Right atrium auricular region (tissue), 2 donors: ENCODE results near the gene STEAP1B. TPM values are rescaled to one million over a fixed set of nuclear protein-coding genes. Genes with fewer than 3 reads are reported as not detected.
"Not testable (repeated sequence)": the region's sequence is repeated elsewhere in the genome, so short reads cannot be mapped to it uniquely, and the experiment has no call there.

Experiments used
- DNase-seq: peaks from one replicate; pipeline ENCODE4 v3.0.0-alpha.2; 2019; ENCODE audit warnings: low spot score
- H3K27ac ChIP-seq, 2 donors: fragments of 200-600 bp; sonication (generic); 1 replicate in 1 of 2; 2 replicates in 1 of 2; pipeline ENCODE4 v1.5.1; 2016 to 2019
- H3K27me3 ChIP-seq, 2 donors: fragments of 200-600 bp; sonication (generic); one replicate each; pipeline versions ENCODE4 v1.5.1 to v1.6.0; 2017 to 2019
- H3K36me3 ChIP-seq: fragments of 200-600 bp; sonication (generic); one replicate; pipeline ENCODE4 v1.5.1; 2016
- H3K4me1 ChIP-seq, 2 donors: fragments of 200-600 bp; sonication (generic); one replicate each; pipeline versions ENCODE4 v1.5.1 to v1.6.0; 2017 to 2019
- H3K4me3 ChIP-seq, 2 donors: fragments of 200-600 bp; sonication (generic); 1 replicate in 1 of 2; 2 replicates in 1 of 2; pipeline ENCODE4 v1.5.1; 2017 to 2019; ENCODE audit warnings: mild to moderate bottlenecking in 1 of 2, moderate library complexity in 1 of 2
- H3K9me3 ChIP-seq, 2 donors: fragments of 200-600 bp; sonication (generic); one replicate each; pipeline ENCODE4 v1.5.1; 2019
- CTCF ChIP-seq, 2 donors: fragments of 200-600 bp; sonication (generic); IDR thresholded peaks; one replicate each; pipeline ENCODE4 v1.5.1; 2019; ENCODE audit warnings: antibody characterized with exemption in 2 of 2
- total RNA-seq, 2 donors: library from RNA; depleted of rRNA; stranded (reverse); fragments of >200 nt; gene quantifications; one replicate each; pipeline ENCODE4 v1.1.0, GENCODE V29; 2016

The STEAP1B gene
- under 1 TPM in 1 of 2 donors, not detected in 1; 0.39 TPM for total RNA-seq

DNA sequence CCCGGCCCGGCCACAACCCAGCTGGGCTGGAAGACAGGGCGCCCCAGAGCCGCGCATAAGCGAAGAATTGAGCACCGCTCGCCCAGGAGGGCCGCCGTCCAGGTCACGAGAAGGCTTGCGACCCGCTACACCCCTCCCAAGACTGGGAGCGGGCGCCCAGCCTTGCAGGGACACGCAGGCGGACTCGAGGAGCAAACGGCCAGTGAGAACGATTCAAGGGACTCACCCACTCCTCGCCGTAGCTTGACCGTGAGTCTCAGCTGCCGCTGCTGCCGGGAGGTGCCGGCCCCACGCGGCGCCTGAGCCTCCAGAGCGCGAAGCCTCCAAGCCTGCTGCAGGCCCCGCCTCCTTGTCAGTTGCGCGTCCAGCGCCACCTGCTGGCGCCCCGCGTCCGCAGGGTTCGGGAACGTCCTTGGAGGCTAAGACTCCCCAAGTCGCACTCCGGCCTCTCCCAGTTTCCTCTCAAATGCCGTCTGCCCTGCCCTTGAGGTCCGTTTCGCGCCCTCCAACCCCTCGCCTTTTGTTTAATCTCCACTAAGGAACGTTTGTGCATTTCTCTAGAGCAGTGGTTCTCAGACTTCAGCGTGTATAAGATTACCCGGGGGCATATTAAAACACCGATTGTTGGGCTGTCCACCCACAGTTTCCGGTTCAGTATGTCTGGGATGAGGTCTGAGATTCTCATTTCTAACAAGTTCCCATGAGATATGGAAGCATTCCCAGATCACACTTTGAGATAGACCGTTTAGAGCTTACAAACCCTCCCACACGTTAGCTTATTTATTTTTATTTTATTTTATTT lies at the start of gene STEAP1B:
TSS of gene STEAP1B (minus strand) at position 301 of the 802 bp plus-strand sequence. CDS start 5,333 bp downstream, outside the sequence.
- H3K9me3 ChIP-seq, H3K27ac ChIP-seq, H3K27me3 ChIP-seq, H3K4me1 ChIP-seq, H3K36me3 ChIP-seq: not testable (repeated sequence)
- TF ChIP-seq CTCF (IDR thresholded peaks at IDR 0.05): peak; percentile 69 to 83
- H3K4me3 ChIP-seq: peak within 1 kb of the TSS; percentile 2 to 39
- peak; percentile 89 for DNase-seq

GRCh38 chr7:22549051-22549450 lies 49.1 kb upstream of the STEAP1B start:
- Histone ChIP-seq H3K36me3 (no peaks in the 10 kb centered on the region), H3K4me1 (peaks cover 0 to 13% of the 10 kb centered on the region in 2 donors), H3K27me3 (peaks cover 10 to 14% of the 10 kb centered on the region in 2 donors), H3K27ac (no peak overlapping the region), H3K4me3 (no peak overlapping the region), H3K9me3 (no peaks in the 10 kb centered on the region)
- DNase-seq: no peak
- TF ChIP-seq CTCF (IDR thresholded peaks at IDR 0.05): no peak

DNA sequence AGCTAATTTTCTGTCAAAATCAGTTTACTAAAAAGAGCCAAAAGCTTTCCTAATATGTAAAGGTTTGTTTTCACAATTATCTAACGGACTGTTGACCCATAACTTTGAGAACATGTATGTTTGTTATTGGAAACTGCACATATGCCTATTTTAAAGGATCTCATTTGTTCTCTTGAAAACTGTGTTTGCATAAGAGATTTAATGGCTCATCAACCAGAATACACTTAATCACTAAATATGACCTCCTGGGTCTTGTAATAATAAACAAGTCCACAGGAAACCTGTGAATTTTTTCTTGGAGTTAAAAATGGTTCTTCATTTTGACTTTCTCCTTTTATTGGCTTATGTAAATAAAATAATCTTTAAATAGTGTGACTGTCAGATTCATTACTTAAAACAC lies 48.3 kb upstream of the STEAP1B start:
- H3K36me3 ChIP-seq: no peaks in the 10 kb centered on the region

DNA sequence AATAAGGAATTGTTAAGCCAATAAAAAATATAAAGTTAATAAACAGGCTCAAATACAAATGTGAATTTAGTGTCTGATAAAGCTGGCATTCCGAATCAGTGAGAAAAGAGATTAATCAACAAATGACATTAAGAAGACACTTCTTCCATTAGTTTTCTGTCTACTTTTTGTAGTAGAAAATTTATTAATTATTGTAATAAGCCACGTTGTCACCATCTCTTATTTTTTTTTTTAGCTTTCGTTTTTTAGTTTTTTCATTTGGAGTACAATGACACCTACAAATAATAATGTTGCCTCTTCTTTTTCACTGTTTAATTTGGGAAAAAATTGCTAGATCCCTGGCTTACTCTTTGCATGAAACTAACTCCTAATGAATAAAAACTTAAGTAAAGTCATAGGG lies 46.8 kb upstream of the STEAP1B start:
- H3K27ac ChIP-seq: no peak overlapping the region
- H3K9me3 ChIP-seq: no peaks in the 10 kb centered on the region
- H3K27me3 ChIP-seq: peaks cover 10 to 14% of the 10 kb centered on the region in 2 donors
- H3K4me3 ChIP-seq: no peak overlapping the region
- DNase-seq: no peak
- H3K4me1 ChIP-seq: peaks cover 0 to 13% of the 10 kb centered on the region in 2 donors
- no peak for TF ChIP-seq CTCF (IDR thresholded peaks at IDR 0.05)
- H3K36me3 ChIP-seq: no peaks in the 10 kb centered on the region

More for the DNA sequence above, 48.3 kb upstream of the STEAP1B start:
- no peak overlapping the region for H3K27ac ChIP-seq
- H3K27me3 ChIP-seq: peaks cover 10 to 14% of the 10 kb centered on the region in 2 donors
- DNase-seq: no peak
- no peak for TF ChIP-seq CTCF (IDR thresholded peaks at IDR 0.05)
- H3K4me1 ChIP-seq: peaks cover 0 to 13% of the 10 kb centered on the region in 2 donors
- no peaks in the 10 kb centered on the region for H3K9me3 ChIP-seq
- H3K4me3 ChIP-seq: no peak overlapping the region

DNA sequence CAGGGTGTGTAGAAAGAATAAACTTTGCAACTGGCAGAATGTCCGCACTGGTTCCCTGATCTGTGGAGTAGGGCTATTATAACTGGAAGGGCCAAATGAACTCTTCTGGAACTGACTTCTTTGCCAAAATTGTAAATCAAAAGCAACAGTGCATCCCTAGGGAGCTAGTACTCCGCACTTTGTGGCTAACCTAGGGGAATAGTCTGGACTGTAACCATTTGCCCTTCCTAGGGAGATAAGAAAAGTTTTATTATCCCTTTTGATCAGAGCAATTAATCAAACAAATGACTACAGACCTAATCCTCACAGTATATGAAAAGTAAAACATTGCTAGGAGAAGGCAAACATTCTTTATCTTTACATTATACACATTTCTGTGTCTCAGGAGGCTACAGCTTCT lies 45.5 kb upstream of the STEAP1B start:
- Histone ChIP-seq H3K4me3 (no peak overlapping the region), H3K9me3 (no peaks in the 10 kb centered on the region), H3K27ac (no peak overlapping the region), H3K36me3 (no peaks in the 10 kb centered on the region), H3K27me3 (peaks cover 10 to 14% of the 10 kb centered on the region in 2 donors), H3K4me1 (peaks cover 0 to 13% of the 10 kb centered on the region in 2 donors)
- TF ChIP-seq CTCF (IDR thresholded peaks at IDR 0.05): no peak
- no peak for DNase-seq
